IMR-90 (cell line): Measurements from ENCODE around the gene SMIM41. TPM values are rescaled to one million over a fixed set of nuclear protein-coding genes. Genes with fewer than 3 reads are reported as not detected.

Experiments
- ATAC-seq: fragments of 200-7000 bp; cut with Tn5 transposase; 2 replicates; pipeline ENCODE4 v1.9.1; 2020; ENCODE audit warnings: low read depth, mild to moderate bottlenecking, moderate library complexity
- BruUV-seq: library from RNA; stranded (reverse); fragments of 400-500 nt; replicated peaks from 2 replicates; lab custom pipeline; 2021; lab: Mats Ljungman, UMichigan
- CTCF ChIA-PET: fragments of 300-600 bp; formaldehyde crosslinking; extraction: SDS; loops from one replicate; lab custom pipeline; 2021; ENCODE audit warnings: antibody characterized with exemption; lab: Yijun Ruan, JAX
- POLR2A ChIA-PET: fragments of 300-600 bp; sonication (Branson Sonifier 250); formaldehyde crosslinking; loops from one replicate; lab custom pipeline; 2022; ENCODE audit warnings: antibody characterized with exemption; ENCODE audit not compliant: unreplicated experiment; lab: Charles Lee
- DNase-seq: peaks from one replicate; pipeline ENCODE4 v3.0.0; 2013
- H2AFZ ChIP-seq: replicated peaks from 2 replicates; pipeline ENCODE3; 2013; ENCODE audit warnings: low read length, mild to moderate bottlenecking; ENCODE audit not compliant: poor library complexity
- H2AK5ac ChIP-seq: 2 replicates; pipeline ENCODE4 v1.6.1; 2013; ENCODE audit warnings: low read depth, low read length, inconsistent platforms
- H2AK9ac ChIP-seq: replicated peaks from 2 replicates; pipeline ENCODE3; 2013; ENCODE audit warnings: mild to moderate bottlenecking, low read depth, low read length, moderate library complexity; ENCODE audit not compliant: poor library complexity
- H2BK120ac ChIP-seq: 2 replicates; pipeline ENCODE4 v1.6.1; 2013; ENCODE audit warnings: low read depth, low read length, inconsistent platforms
- H2BK15ac ChIP-seq: 3 replicates; pipeline ENCODE4 v1.6.1; 2013; ENCODE audit warnings: low read depth, low read length, inconsistent platforms
- H2BK20ac ChIP-seq: 2 replicates; pipeline ENCODE4 v1.6.1; 2013; ENCODE audit warnings: low read depth, mild to moderate bottlenecking, inconsistent platforms, low read length, moderate library complexity
- H2BK5ac ChIP-seq: 2 replicates; pipeline ENCODE4 v1.6.1; 2013; ENCODE audit warnings: mild to moderate bottlenecking, low read depth, low read length, inconsistent platforms; ENCODE audit not compliant: poor library complexity, severe bottlenecking
- H3K14ac ChIP-seq: replicated peaks from 2 replicates; pipeline ENCODE4 v1.6.1; 2013; ENCODE audit warnings: low read depth, low read length, inconsistent platforms
- H3K18ac ChIP-seq: 2 replicates; pipeline ENCODE4 v1.6.1; 2013; ENCODE audit warnings: low read depth, low read length, control low read depth
- H3K23ac ChIP-seq: 2 replicates; pipeline ENCODE4 v1.6.1; 2013; ENCODE audit warnings: low read depth, low read length, inconsistent platforms
- H3K27ac ChIP-seq: 2 replicates; pipeline ENCODE4 v1.5.1; 2013; ENCODE audit warnings: mild to moderate bottlenecking, control low read depth, low read length; ENCODE audit not compliant: insufficient read depth
- H3K27me3 ChIP-seq: 2 replicates; pipeline ENCODE4 v1.6.1; 2013; ENCODE audit warnings: low read length; ENCODE audit not compliant: control insufficient read depth, insufficient read depth
- H3K36me3 ChIP-seq: 2 replicates; pipeline ENCODE4 v1.6.1; 2013; ENCODE audit warnings: low read length, mixed read lengths; ENCODE audit not compliant: control insufficient read depth, insufficient read depth
- H3K4ac ChIP-seq: 2 replicates; pipeline ENCODE4 v1.6.1; 2013; ENCODE audit warnings: low read depth, low read length, inconsistent platforms
- H3K4me1 ChIP-seq: 2 replicates; pipeline ENCODE4 v1.6.1; 2013; ENCODE audit warnings: low read length, mixed read lengths; ENCODE audit not compliant: control insufficient read depth, insufficient read depth
- H3K4me2 ChIP-seq: 2 replicates; pipeline ENCODE4 v1.6.1; 2013; ENCODE audit warnings: low read depth, mild to moderate bottlenecking, control low read depth, low read length, moderate library complexity
- H3K4me3 ChIP-seq: 2 replicates; pipeline ENCODE4 v1.5.1; 2013; ENCODE audit warnings: low read depth, mild to moderate bottlenecking, control low read depth, low read length, moderate library complexity; ENCODE audit not compliant: insufficient read depth
- H3K56ac ChIP-seq: 2 replicates; pipeline ENCODE4 v1.6.1; 2013; ENCODE audit warnings: low read length, inconsistent platforms; ENCODE audit not compliant: insufficient read depth; ENCODE audit errors: extremely low read depth
- H3K79me1 ChIP-seq, 2 experiments: 2 replicates each; pipeline ENCODE4 v1.6.1; 2013; ENCODE audit warnings: low read length in 2 of 2, inconsistent platforms in 1 of 2, low read depth in 1 of 2
- H3K9ac ChIP-seq: 2 replicates; pipeline ENCODE4 v1.6.1; 2013; ENCODE audit warnings: low read depth, low read length, control low read depth
- H3K9me1 ChIP-seq: 2 replicates; pipeline ENCODE4 v1.6.1; 2013; ENCODE audit warnings: low read length, inconsistent platforms; ENCODE audit not compliant: insufficient read depth
- H3K9me3 ChIP-seq: 2 replicates; pipeline ENCODE4 v1.6.1; 2013; ENCODE audit warnings: low read length; ENCODE audit not compliant: control insufficient read depth, insufficient read depth
- H4K20me1 ChIP-seq: 2 replicates; pipeline ENCODE4 v1.6.1; 2013; ENCODE audit warnings: low read length, inconsistent platforms; ENCODE audit not compliant: insufficient read depth
- H4K5ac ChIP-seq: 2 replicates; pipeline ENCODE4 v1.6.1; 2013; ENCODE audit warnings: mild to moderate bottlenecking, low read depth, low read length, control low read depth
- H4K8ac ChIP-seq, 2 experiments: 2 replicates each; pipeline ENCODE4 v1.6.1; 2013; ENCODE audit warnings: low read depth in 2 of 2, low read length in 2 of 2, control low read depth in 1 of 2, inconsistent platforms in 1 of 2
- H4K91ac ChIP-seq: 2 replicates; pipeline ENCODE4 v1.6.1; 2013; ENCODE audit warnings: low read depth, low read length, inconsistent platforms; ENCODE audit not compliant: insufficient read depth
- BHLHE40 ChIP-seq: fragments of 150-350 bp; IDR thresholded peaks from 2 replicates; pipeline ENCODE4 v1.6.1; 2016; ENCODE audit warnings: mild to moderate bottlenecking, low read depth, low read length
- CEBPB ChIP-seq: IDR thresholded peaks from 2 replicates; pipeline ENCODE4 v1.6.1; 2012; ENCODE audit warnings: low read depth, low read length, improper control_type of control experiment
- FOS ChIP-seq: fragments of 150-350 bp; IDR thresholded peaks from 2 replicates; pipeline ENCODE4 v1.6.1; 2016; ENCODE audit warnings: low read depth, low read length
- MAZ ChIP-seq: IDR thresholded peaks from 2 replicates; pipeline ENCODE4 v1.6.1; 2012; ENCODE audit warnings: low read depth, mild to moderate bottlenecking, low read length, improper control_type of control experiment, moderate library complexity, borderline replicate concordance
- MXI1 ChIP-seq: IDR thresholded peaks from 2 replicates; pipeline ENCODE4 v1.6.1; 2012; ENCODE audit warnings: low read depth, mild to moderate bottlenecking, low read length, moderate library complexity, borderline replicate concordance
- NFE2L2 ChIP-seq: fragments of 150-350 bp; IDR thresholded peaks from 2 replicates; pipeline ENCODE4 v1.6.1; 2016; ENCODE audit warnings: low read depth, mild to moderate bottlenecking, low read length
- POLR2A ChIP-seq: IDR thresholded peaks from 2 replicates; pipeline ENCODE4 v1.6.1; 2012; ENCODE audit warnings: mild to moderate bottlenecking, low read depth, low read length
- RAD21 ChIP-seq: IDR thresholded peaks from 2 replicates; pipeline ENCODE4 v1.6.1; 2012; ENCODE audit warnings: low read length, improper control_type of control experiment
- WGBS, 2 experiments: methylation state at CpG; one replicate each; pipeline versions ENCODE4 v1.1.5 to v1.1.7; 2013; ENCODE audit warnings: missing lambda C conversion rate in 2 of 2; ENCODE audit not compliant: insufficient read length in 1 of 2; ENCODE audit errors: extremely low coverage in 2 of 2; 5-methylcytosine and 5-hydroxymethylcytosine counted together
- dilution Hi-C: fragments of 300-500 bp; cut with HindIII; formaldehyde crosslinking; loops from one replicate; pipeline ENCODE4 v1.14.3; 2018; ENCODE audit warnings: low sequenced_read_pairs; ENCODE audit not compliant: unreplicated experiment
- in situ Hi-C: fragments of 300-500 bp; cut with MboI; formaldehyde crosslinking; loops from 3 replicates; pipeline ENCODE4 v1.14.3; 2019; ENCODE audit warnings: low sequenced_read_pairs, inconsistent platforms, mixed read lengths
- intact Hi-C: fragments of 100-400 bp; cut with micrococcal nuclease; formaldehyde crosslinking; loops from 2 replicates; pipeline ENCODE4 v1.10.0; 2022
- polyA plus RNA-seq, 3 experiments: library from polyadenylated mRNA; depleted of rRNA; stranded (reverse); fragments of >200 nt; gene quantifications; 2 replicates each; pipeline ENCODE4 v1.2.3, GENCODE V29; 2012; ENCODE audit warnings: low replicate concordance in 1 of 3
- total RNA-seq: library from RNA; depleted of rRNA; stranded (reverse); fragments of >200 nt; gene quantifications from 2 replicates; pipeline ENCODE4 v1.2.3, GENCODE V29; 2012

The SMIM41 gene
- total and polyA plus RNA-seq, 2 of the 4 experiments (the other 2 are of a cell fraction) = not detected

DNA sequence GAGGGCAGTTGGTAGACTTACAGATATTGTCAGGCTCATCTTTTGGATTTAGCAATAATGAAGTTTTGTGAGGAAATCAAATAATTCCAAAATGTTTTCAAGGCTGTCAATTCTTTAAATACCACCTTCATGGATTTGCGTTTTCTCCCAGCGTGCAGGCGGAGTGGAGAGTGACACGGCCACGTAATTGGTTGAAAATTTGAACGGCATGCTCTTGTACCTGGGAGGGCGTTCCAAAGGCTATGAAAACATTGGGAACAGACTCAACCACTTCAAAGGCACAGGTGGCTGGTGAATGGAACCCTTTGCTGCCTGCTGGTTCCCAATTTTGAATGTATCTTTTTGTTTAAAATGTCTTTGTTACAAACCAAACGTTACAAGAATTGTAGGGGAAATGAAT, 12.4 kb downstream of the SMIM41 start:
- no peak for ATAC-seq
- ChIA-PET CTCF (no interaction called here), POLR2A (no interaction called here)

More for the DNA sequence above, 12.4 kb downstream of the SMIM41 start:
- no peak for DNase-seq
- no peak overlapping the region for H2BK120ac ChIP-seq
- dilution Hi-C loops = no loop called here
- H3K27me3 ChIP-seq = peaks cover 28% of the 10 kb centered on the region
- H3K4me1 ChIP-seq = no peaks in the 10 kb centered on the region
- H2BK15ac ChIP-seq = no peak overlapping the region
- intact Hi-C loops = loop anchor here (1.0 kb wide), 1 partner anchor 45 kb away; no protein-coding TSS in a partner anchor
- H2BK20ac ChIP-seq = no peak overlapping the region
- H3K27ac ChIP-seq = no peak overlapping the region
- no peaks in the 10 kb centered on the region for H3K36me3 ChIP-seq
- BruUV-seq = no TSS peak
- no peaks in the 10 kb centered on the region for H4K20me1 ChIP-seq
- no peak overlapping the region for H3K23ac ChIP-seq
- TF ChIP-seq MXI1 (no peak), MAZ (no peak), RAD21 (no peak), BHLHE40 (no peak), CEBPB (no peak), POLR2A (no peak), FOS (no peak), NFE2L2 (no peak)
- no peak overlapping the region for H3K4me2 ChIP-seq
- H3K9ac ChIP-seq = no peak overlapping the region
- H4K91ac ChIP-seq = no peak overlapping the region
- in situ Hi-C loops = no loop called here
- no CpG with 5 or more reads among the region's 8 CpGs for WGBS, 2 experiments
- no peak overlapping the region for H3K4me3 ChIP-seq
- H4K5ac ChIP-seq = no peak overlapping the region
- no peak overlapping the region for H3K18ac ChIP-seq
- no peak overlapping the region for H2AFZ ChIP-seq
- H4K8ac ChIP-seq = no peak overlapping the region
- no peaks in the 10 kb centered on the region for H3K9me1 ChIP-seq
- H3K9me3 ChIP-seq = no peaks in the 10 kb centered on the region
- H3K56ac ChIP-seq = no peak overlapping the region
- H3K79me1 ChIP-seq = no peaks in the 10 kb centered on the region
- no peak overlapping the region for H2AK5ac ChIP-seq
- H2AK9ac ChIP-seq = no peak overlapping the region
- H2BK5ac ChIP-seq = no peak overlapping the region
- no peak overlapping the region for H3K4ac ChIP-seq
- H3K14ac ChIP-seq = no peak overlapping the region
